ENCODE data around the gene ALDH1A2.

GRCh38 chr15:58062175-58062574, 3.3 kb downstream of the ALDH1A2 start:
- TF ChIP-seq CTCF (IDR thresholded peaks at IDR 0.05) = no peak
- TF ChIP-seq POLR2AphosphoS5 (IDR thresholded peaks at IDR 0.05) = no peak
- TF ChIP-seq POLR2A (IDR thresholded peaks at IDR 0.05) = no peak
- no peak for TF ChIP-seq EP300 (IDR thresholded peaks at IDR 0.05)

All from sigmoid colon (tissue), 4 donors.